ENCODE data around the gene KATNAL1.
"Not testable (repeated sequence)": the region's sequence is repeated elsewhere in the genome, so short reads cannot be mapped to it uniquely, and the experiment has no call there.

The KATNAL1 gene

GRCh38 chr13:30212256-30212655 lies 95.1 kb downstream of the KATNAL1 start:
- no peak for DNase-seq (ENCODE audit: low read depth in 2 of 2)

GRCh38 chr13:30211745-30212144 lies 95.6 kb downstream of the KATNAL1 start:
- no peak for DNase-seq (ENCODE audit: low read depth in 2 of 2)

GRCh38 chr13:30204564-30204963 lies 102.8 kb downstream of the KATNAL1 start:
- DNase-seq (ENCODE audit: low read depth in 2 of 2), result peak in 1 of 2 donors; percentile 17

- DNase-seq (ENCODE audit: low read depth in 2 of 2), result no peak
Measured at GRCh38 chr13:30196025-30196424, 111.3 kb downstream of the KATNAL1 start.

GRCh38 chr13:30194906-30195305 lies 112.4 kb downstream of the KATNAL1 start:
- DNase-seq (ENCODE audit: low read depth in 2 of 2), result no peak

- DNase-seq (ENCODE audit: low read depth in 2 of 2), result no peak
Measured at GRCh38 chr13:30193279-30194234, 113.8 kb downstream of the KATNAL1 start.

GRCh38 chr13:30192320-30193093 lies 114.8 kb downstream of the KATNAL1 start:
- DNase-seq (ENCODE audit: low read depth in 2 of 2), result no peak

- no peak for DNase-seq (ENCODE audit: low read depth in 2 of 2)
Measured at GRCh38 chr13:30191491-30192100, 115.8 kb downstream of the KATNAL1 start.

GRCh38 chr13:30186634-30187415 lies 120.5 kb downstream of the KATNAL1 start:
- DNase-seq (ENCODE audit: low read depth in 2 of 2), result no peak

- no peak for DNase-seq (ENCODE audit: low read depth in 2 of 2)
Measured at GRCh38 chr13:30181888-30182651, 125.3 kb downstream of the KATNAL1 start.

- no peak for DNase-seq (ENCODE audit: low read depth in 2 of 2)
Measured at GRCh38 chr13:30179597-30180276, 127.6 kb downstream of the KATNAL1 start.

- no peak for DNase-seq (ENCODE audit: low read depth in 2 of 2)
Measured at GRCh38 chr13:30178976-30179375, 128.4 kb downstream of the KATNAL1 start.

GRCh38 chr13:30175166-30175565 lies 132.2 kb downstream of the KATNAL1 start:
- no peak for DNase-seq (ENCODE audit: low read depth in 2 of 2)

- DNase-seq (ENCODE audit: low read depth in 2 of 2), result not testable (repeated sequence)
Measured at GRCh38 chr13:30174250-30174649, 133.1 kb downstream of the KATNAL1 start.

GRCh38 chr13:30173303-30173610 lies 134.1 kb downstream of the KATNAL1 start:
- no peak for DNase-seq (ENCODE audit: low read depth in 2 of 2)

GRCh38 chr13:30172593-30173302 lies 134.6 kb downstream of the KATNAL1 start:
- no peak for DNase-seq (ENCODE audit: low read depth in 2 of 2)

GRCh38 chr13:30170569-30170968 lies 136.8 kb downstream of the KATNAL1 start:
- DNase-seq (ENCODE audit: low read depth in 2 of 2), result no peak

- no peak for DNase-seq (ENCODE audit: low read depth in 2 of 2)
Measured at GRCh38 chr13:30169442-30169841, 137.9 kb downstream of the KATNAL1 start.

- DNase-seq (ENCODE audit: low read depth in 2 of 2), result no peak
Measured at GRCh38 chr13:30165796-30166195, 141.6 kb downstream of the KATNAL1 start.

GRCh38 chr13:30165071-30165470 lies 142.3 kb downstream of the KATNAL1 start:
- DNase-seq (ENCODE audit: low read depth in 2 of 2), result no peak
